ENCODE results near the gene CELF1. TPM values are rescaled to one million over a fixed set of nuclear protein-coding genes. Genes with fewer than 3 reads are reported as not detected.

The CELF1 gene
- total RNA-seq, 3 donors from 2014 or later, result 83.7 to 132 (median 94.1) TPM

DNA sequence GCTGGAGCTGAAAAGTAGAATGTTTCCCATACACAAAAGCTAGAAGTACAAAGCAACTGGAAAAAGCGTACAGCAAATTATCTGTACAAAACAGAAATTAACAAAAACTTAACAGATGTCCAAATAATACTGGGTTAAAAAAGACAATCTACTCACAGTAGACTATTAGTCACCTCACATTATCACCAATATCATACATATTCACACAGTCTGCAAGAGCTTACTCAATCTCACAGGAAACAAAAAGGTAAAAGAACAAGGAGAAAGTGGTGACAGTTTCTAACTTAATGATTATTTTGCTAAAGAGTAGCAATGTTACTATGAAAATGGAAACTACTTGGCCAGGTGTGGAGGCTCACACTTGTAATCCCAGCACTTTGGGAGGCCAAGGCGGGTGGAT, 11.9 kb downstream of the CELF1 start:
- Histone ChIP-seq H3K9me3 (no peaks in the 10 kb centered on the region), H3K4me3 (no peak overlapping the region), H3K36me3 (ENCODE audit: low read depth) (no peaks in the 10 kb centered on the region), H3K4me1 (ENCODE audit: low read depth) (peaks cover 28% of the 10 kb centered on the region)
- TF ChIP-seq, protein P1, sequence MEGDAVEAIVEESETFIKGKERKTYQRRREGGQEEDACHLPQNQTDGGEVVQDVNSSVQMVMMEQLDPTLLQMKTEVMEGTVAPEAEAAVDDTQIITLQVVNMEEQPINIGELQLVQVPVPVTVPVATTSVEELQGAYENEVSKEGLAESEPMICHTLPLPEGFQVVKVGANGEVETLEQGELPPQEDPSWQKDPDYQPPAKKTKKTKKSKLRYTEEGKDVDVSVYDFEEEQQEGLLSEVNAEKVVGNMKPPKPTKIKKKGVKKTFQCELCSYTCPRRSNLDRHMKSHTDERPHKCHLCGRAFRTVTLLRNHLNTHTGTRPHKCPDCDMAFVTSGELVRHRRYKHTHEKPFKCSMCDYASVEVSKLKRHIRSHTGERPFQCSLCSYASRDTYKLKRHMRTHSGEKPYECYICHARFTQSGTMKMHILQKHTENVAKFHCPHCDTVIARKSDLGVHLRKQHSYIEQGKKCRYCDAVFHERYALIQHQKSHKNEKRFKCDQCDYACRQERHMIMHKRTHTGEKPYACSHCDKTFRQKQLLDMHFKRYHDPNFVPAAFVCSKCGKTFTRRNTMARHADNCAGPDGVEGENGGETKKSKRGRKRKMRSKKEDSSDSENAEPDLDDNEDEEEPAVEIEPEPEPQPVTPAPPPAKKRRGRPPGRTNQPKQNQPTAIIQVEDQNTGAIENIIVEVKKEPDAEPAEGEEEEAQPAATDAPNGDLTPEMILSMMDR (IDR thresholded peaks at IDR 0.05), result no peak
- DNase-seq, result no peak
- intact Hi-C loops (cut with DNase I, micrococcal nuclease), result no loop called here
- ATAC-seq, result no peak

DNA sequence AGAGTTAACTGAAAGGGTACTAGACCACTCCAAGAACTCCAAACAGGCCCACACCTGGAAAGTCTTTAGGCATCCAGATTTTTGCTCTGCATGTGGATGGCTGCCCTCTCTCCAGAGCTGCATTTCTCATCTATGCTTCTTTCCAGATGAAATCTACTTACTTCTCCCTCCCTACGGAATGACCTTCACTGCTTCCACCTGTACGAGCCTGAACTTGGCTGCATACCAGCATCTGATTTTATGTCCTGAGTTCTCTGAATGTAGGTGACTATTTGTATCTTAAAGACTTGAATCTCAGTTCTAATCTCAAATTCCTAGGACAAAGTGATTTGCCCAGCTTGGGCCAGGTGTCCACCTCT, 13.3 kb downstream of the CELF1 start:
- H3K36me3 ChIP-seq (ENCODE audit: low read depth), result no peaks in the 10 kb centered on the region
- H3K4me1 ChIP-seq (ENCODE audit: low read depth), result peaks cover 28% of the 10 kb centered on the region
- no peaks in the 10 kb centered on the region for H3K9me3 ChIP-seq
- ATAC-seq, result peak; percentile 44
- no peak overlapping the region for H3K4me3 ChIP-seq
- intact Hi-C loops (cut with DNase I, micrococcal nuclease), result no loop called here
- TF ChIP-seq, protein P1 (IDR thresholded peaks at IDR 0.05), result no peak
- DNase-seq, result peak in 1 of 3 donors; percentile 23

DNA sequence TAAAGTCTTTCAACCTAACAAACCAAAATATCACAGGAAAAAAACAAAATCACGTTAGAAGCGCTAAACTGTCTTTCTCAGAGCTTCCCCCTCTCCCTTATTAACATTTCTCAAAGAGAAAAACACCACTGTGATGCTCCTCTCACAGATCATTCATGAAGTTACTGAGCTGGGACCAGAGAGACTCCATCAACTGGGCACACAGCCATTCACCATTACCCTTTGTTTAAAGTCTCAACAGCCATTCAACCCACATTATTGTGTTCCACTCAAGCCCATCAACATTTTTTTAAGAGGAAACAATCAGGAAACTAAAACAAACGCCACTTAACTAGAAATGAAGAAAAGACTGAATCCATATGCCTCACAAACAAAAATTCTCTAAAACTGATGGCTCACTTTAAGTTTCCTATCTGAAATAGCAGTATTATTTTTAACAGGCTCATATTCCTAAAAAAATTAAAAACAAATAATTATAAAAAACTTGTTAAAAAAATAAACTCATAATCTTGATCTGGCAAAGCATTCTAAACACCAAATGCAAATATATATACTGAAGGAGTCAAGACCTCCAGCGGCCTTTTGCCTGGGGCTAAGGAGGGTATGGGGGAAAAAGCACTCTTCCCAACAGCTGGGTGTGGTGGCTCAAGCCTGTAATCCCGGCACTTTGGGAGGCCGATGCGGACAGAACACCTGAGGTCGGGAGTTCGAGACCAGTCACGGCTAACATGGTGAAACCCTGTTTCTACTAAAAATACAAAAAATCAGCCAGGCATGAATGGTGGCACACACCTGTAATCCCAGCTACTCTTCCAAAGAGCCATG, 14.0 kb downstream of the CELF1 start:
- TF ChIP-seq, protein P1 (IDR thresholded peaks at IDR 0.05), result no peak
- ATAC-seq (no peak), DNase-seq (no peak)
- intact Hi-C loops (cut with DNase I, micrococcal nuclease), result no loop called here
- H3K9me3 ChIP-seq, result no peaks in the 10 kb centered on the region
- peaks cover 28% of the 10 kb centered on the region for H3K4me1 ChIP-seq (ENCODE audit: low read depth)
- no peaks in the 10 kb centered on the region for H3K36me3 ChIP-seq (ENCODE audit: low read depth)
- no peak overlapping the region for H3K4me3 ChIP-seq

DNA sequence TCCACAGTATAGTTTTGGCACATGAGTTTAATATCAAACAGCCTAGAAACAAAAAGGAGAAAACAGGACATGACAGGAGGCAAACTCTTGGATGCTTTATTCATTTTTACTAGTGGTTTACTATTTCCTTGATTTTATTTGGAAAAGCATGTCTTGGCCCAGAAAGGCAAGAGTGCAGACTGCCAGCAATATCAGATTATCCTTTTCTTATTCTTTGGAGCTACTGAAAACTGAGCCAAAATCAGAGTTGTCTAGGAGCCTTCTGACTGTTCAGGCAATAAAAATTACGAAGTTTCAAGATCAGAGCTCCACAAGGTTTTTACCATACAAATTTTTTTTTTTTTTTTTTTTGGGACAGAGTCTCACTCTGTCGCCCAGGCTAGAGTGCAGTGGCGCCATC, 16.0 kb downstream of the CELF1 start:
- TF ChIP-seq, protein P1 (IDR thresholded peaks at IDR 0.05), result no peak
- H3K4me1 ChIP-seq (ENCODE audit: low read depth), result peaks cover 34% of the 10 kb centered on the region

DNA sequence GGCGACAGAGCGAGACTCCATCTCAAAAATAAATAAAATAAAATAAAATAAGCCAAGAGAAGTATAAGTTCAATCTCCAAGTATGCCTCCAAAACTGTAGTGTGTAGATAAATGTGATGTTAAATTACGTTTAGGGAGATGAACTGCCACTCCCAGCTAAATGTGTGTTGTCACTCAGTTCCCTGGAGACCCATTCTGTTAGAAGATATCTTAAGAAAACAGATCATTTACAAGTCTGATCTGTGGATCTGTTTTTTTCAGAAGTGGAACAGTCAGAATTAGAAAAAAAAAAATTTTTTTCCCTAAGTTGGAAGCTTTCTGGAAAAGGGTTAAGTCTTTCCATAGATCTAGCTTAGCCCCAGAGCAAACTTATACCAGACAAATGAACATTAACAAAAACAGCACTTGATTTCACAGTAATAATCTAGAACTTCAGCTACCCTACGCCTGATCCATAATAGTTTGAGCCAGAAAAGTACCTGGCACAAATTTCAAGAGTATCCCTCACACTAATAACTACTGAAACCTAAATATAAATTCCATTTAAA, 18.2 kb downstream of the CELF1 start:
- no peaks in the 10 kb centered on the region for H3K36me3 ChIP-seq (ENCODE audit: low read depth)
- ATAC-seq, result no peak
- no peak for DNase-seq
- TF ChIP-seq, protein P1 (IDR thresholded peaks at IDR 0.05), result no peak
- intact Hi-C loops (cut with DNase I, micrococcal nuclease), result no loop called here
- no peak overlapping the region for H3K4me3 ChIP-seq
- no peaks in the 10 kb centered on the region for H3K9me3 ChIP-seq
- peaks cover 19% of the 10 kb centered on the region for H3K4me1 ChIP-seq (ENCODE audit: low read depth)

More for the DNA sequence above, 16.0 kb downstream of the CELF1 start:
- Histone ChIP-seq H3K9me3 (no peaks in the 10 kb centered on the region), H3K36me3 (ENCODE audit: low read depth) (no peaks in the 10 kb centered on the region), H3K4me3 (no peak overlapping the region)
- no peak for ATAC-seq
- DNase-seq, result no peak
- intact Hi-C loops (cut with DNase I, micrococcal nuclease), result no loop called here
